Astrocyte of the spinal cord (primary cell): ENCODE measurements around the gene RNF44.
"Not testable (repeated sequence)": the region's sequence is repeated elsewhere in the genome, so short reads cannot be mapped to it uniquely, and the experiment has no call there.

ENCODE experiments used
- DNase-seq: peaks from one replicate; pipeline ENCODE4 v3.0.0; 2011; ENCODE audit warnings: low read depth, low spot score
- H3K4me3 ChIP-seq: 2 replicates; pipeline ENCODE4 v1.5.1; 2011; ENCODE audit warnings: low read depth, mild to moderate bottlenecking, low read length, moderate library complexity
- CTCF ChIP-seq: IDR thresholded peaks from 2 replicates; pipeline ENCODE4 v1.5.1; 2012; ENCODE audit warnings: low read depth, mild to moderate bottlenecking, low read length, inconsistent platforms
- in situ Hi-C: cut with HindIII; loops from 2 replicates; pipeline ENCODE4 v1.10.0; 2017; ENCODE audit warnings: low sequenced_read_pairs

RNF44 gene

GRCh38 chr5:176489077-176489476 lies 48.1 kb downstream of the RNF44 start:
- in situ Hi-C loops = no loop called here
- DNase-seq = no peak
- TF ChIP-seq CTCF = no peak
- no peak overlapping the region for H3K4me3 ChIP-seq

- in situ Hi-C loops, H3K4me3 ChIP-seq, DNase-seq: not testable (repeated sequence)
These were observed 50.0 kb downstream of the RNF44 start for GRCh38 chr5:176487160-176487559.

- H3K4me3 ChIP-seq = no peak overlapping the region
- in situ Hi-C loops = no loop called here
- no peak for DNase-seq
- no peak for TF ChIP-seq CTCF
These were observed 50.9 kb downstream of the RNF44 start for GRCh38 chr5:176486189-176486757.

GRCh38 chr5:176485176-176485575 lies 52.0 kb downstream of the RNF44 start:
- TF ChIP-seq CTCF = no peak
- in situ Hi-C loops = no loop called here
- no peak overlapping the region for H3K4me3 ChIP-seq
- DNase-seq = no peak

- DNase-seq = no peak
- no peak for TF ChIP-seq CTCF
- in situ Hi-C loops = no loop called here
- no peak overlapping the region for H3K4me3 ChIP-seq
These were observed 55.5 kb downstream of the RNF44 start for GRCh38 chr5:176481711-176482110.
